Measurements from ENCODE around the gene CACNB4.

Gene CACNB4

DNA sequence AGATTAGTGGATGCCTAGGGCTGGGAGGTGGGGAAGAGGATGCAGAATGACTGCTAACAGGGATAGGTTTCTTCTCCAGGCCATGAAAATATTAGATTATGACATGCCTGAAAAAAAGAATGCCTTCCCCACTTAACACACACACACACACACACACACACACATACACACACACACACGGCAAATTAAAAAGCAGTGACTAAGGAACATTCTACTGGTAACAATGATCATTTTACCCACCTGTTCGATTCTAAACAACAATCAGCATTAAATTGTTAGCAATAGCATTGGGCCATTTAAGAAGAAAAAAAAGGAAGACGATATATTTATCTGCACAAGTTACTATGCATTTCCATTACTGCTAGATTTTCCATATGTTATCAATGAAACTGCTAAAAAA, 10.8 kb downstream of the CACNB4 start:
- no peak for FAIRE-seq

DNA sequence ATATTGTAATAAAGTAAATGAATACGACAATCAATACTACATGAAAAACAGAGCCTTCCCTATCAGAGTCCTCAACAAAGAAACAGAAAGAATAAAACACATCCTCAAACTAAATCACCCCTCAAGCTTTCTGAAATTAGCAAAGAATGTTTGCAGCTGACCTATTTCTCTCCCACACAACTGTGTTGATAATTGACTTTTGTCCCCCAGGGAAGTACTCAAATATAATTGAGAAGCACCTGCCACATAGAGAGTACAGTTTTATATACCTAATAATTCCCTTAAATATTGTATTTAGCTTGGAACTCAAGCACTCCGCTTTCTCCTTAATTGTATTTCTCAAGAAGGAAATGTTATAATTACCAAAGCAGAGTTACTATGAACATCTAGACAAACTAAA, 12.6 kb downstream of the CACNB4 start:
- no peak for FAIRE-seq

DNA sequence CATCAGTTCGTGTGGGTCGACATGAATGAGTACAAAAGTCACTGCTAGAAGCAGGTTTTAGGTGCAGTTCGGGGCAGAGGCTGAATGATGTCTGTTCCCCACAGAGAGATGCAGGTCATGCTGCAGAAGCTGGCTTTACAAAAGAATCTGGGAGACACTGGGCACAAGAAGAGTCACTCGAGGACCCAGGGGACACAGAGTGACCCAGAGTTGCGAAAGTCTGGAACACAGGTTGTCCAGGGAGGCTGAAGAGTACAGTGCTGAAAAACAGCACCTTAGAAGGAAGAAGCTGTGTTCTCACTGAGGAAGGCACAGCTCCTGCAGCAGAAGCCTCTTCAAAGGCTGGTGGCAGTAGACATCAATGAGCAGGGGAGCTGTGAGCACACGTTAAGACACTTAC, 14.8 kb downstream of the CACNB4 start:
- no peak for FAIRE-seq

DNA sequence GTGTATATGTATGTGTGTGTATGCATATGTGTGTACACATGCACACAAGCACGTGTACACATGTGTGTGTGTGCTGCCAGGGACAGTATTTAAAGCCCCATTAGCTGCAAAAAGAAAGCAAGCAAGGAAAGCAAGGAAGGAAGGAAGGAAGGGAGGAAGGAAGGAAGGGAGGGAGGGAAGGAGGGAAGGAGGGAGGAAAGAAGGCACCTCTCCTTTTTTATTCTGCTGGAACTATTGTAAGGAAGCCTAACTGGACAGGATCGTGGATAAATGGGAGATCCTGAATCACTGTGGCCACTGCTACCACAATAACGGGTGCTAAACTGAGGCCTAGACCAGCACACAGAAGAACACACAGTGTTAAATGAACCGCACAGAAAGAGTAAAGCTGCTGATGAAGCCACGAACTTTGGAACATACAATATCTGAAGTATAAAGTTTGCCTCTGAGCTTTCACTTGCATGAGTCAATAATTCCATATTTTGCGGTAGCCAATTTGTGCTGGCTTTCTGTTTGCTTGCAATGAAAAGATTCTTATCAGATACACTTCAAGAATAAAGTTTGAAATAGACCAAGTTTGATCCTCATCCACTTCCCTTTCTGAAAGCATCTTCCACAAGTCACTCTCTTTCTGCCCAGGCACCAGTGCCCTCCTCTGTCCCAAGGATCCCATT, 15.5 kb downstream of the CACNB4 start:
- FAIRE-seq = no peak

DNA sequence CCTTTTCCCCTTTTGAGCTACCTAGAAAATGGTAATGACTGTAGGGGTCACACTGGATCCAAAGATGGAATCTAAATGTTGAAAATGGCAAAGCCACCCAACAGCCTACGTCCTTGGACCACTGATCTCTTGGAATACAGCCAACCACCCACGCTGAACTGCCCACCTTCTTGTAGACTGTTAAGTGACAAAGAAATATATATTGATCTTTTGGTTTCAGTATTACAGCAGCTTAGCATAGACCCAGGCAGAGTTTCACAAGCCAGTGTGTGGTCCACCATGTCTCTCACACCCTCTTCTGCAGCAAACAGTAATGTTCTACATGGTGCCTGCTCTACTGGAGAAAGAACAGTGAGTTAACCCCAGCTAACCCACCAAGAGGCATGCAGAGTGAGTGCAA, 20.2 kb downstream of the CACNB4 start:
- no peak for FAIRE-seq

DNA sequence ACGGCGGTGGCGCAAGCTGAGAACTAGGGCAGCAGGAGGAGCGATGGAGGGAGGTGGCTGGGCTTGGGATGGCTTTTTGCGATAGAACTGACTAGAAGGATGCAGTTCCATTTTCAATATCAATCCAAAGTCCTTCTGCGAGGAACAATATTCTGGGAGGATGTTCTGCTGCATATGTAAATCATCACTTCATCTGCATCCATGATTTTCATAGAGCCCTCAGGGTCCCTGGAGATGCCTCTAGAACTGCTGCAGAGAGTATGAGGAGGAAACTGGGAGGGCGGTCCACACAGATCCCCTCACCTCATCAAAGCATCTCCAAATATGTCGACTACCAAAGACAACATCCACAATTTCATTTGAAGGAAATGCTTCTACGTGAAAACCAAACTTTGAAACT, 20.8 kb downstream of the CACNB4 start:
- FAIRE-seq = no peak

DNA sequence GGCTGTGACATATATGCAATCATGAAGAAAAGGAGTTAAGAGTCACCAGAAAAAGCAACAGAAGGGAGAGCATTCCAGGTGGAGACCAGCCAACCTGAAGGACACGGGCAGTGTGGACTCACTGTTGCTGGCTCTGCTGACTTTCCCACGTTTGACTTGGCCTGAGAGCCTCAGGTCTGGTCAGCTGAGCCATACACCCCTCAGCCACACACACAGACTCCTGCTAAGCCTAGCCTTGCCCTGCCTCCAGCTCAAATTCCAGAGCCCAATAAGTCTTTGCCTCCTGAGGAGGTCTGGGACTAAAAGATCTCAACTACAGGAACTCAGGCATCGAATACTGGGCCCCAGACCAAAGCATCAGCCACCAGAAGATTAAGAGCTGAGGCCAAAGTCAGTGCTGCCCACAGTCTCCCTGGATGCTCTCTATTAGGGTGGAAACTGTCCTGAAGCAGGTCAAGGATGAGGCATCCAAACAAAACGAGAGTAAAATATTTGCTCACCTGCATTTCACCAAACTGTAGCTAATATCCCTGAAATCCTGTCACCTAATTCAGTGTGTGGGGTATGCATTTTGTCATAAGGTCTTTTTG, 23.3 kb downstream of the CACNB4 start:
- no peak for FAIRE-seq

DNA sequence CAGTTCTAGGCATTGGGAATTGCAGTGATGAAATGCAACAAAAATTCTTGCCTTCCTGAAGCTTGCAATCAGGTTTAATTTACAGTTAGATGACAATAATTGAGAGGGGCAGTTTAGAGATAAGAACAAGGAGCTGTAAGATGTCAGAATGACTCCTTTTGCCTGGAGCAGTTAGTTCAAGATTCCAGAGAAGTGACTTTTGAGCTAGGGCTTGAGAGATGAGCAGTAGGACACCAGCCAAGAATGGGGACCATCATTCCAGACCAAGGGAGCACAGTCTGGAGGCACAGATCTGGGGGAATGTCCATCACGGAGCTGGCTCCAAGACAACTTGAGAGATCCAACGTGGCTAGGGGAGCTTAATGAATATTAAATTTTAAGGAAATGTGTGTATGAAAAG, 26.8 kb downstream of the CACNB4 start:
- FAIRE-seq = no peak

DNA sequence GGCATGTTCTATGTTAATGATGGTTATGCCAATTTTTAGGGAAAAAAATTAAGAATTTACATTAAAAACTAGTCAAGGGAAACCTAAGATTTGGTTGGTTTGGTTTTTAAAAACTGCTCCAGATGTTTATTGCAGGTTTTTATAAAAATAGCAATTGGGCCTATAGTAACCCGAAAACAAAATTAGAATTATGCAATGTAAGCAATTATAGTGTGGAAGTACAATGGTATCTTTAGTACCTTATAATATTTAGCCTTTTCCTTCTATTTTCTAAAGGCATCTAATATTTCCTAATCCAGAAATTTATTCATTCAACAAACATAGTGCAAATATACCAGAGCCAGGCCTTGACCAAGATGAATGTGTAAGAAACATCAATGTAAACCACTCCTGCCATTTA, 27.3 kb downstream of the CACNB4 start:
- no peak for FAIRE-seq

DNA sequence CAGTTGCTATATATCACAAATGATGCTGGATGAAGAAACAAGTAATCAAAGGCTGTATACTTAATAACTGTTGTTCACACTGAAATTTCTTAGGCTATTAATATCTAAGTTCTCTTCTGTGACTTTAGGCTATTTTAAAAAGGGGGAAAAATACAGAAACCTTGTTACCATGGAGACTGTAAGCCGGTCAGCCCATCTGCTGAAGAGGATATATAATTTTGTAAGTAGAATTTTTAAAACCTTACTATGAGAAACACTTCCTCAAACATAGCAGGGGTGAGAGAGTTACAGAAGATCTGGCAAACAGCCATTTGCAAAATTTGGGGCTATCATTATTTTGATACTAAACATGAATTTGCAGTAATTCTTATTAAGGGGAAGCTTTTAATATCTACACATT, 27.8 kb downstream of the CACNB4 start:
- no peak for FAIRE-seq

DNA sequence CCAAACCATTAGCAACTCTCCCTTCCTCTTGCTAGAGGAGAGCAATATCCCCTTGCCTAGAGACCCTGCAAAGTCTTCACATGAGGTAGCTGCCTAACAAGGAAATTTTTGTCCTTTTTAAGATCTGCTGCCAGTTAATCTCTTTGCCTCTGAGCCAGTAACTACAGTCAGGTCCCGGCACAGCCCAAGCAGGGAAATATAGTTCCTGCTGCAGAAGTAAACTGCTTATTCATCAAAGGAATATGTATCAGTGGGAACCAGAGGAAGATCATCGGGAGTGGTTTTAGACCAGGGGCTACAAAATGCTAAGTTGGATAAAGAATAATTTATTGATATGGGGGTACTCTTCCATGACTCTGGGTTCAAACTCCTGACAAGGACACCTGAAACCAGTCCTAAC, 30.6 kb downstream of the CACNB4 start:
- no peak for FAIRE-seq

DNA sequence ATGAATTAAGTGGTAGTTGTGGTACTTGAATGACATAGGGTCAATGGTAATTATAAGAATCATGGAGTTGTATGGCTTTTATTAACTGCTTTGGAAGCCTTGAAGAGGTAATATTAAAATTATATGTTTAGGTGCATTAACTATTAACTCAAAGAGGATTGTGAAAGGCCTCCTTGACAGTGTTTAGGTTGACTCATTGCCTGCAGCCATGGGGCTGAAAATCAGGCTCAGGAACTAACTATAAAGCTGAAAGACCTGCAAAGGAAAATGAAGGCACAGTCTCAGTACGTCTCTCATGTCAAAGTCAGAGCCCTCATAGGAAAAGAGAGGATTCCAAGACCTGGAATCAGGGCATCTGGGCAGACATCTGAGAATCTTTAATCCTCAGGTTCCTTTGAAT, 31.0 kb downstream of the CACNB4 start:
- no peak for FAIRE-seq

DNA sequence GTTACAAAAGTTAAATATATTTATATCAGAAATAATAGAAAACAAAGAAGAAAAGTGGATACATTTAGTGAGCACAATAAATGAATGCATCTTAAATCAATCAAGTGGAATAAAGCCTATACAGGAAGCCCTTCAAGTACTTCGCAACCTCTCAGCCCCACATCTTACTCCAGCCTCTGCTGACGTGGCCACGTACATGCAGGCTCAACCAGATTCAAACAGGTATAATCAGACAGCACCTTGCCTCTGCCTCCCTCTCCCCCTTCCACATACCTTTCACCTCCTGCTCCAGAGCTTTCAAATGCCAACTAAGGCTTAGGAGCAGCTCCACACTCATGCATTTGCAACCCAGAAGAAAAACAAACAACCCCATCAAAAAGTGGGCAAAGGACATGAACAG, 32.9 kb downstream of the CACNB4 start:
- FAIRE-seq = no peak

DNA sequence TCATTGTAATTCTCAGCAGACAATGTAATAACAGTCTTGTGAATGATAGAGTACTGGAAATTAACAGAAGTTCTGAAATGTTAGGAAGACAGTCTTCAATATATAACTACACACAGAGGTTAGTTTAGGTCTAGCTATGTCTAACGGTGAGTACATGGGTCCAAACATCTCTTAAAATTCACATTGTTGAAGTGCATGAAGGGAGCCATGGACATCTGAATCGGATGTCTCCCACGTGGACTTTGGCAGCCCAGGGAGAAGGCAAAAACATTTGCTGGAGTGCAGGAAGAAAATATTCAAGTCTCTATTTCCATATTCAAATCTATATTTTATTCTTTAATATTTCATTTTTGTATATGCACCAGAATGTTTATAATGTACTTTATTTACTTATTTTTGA, 34.8 kb downstream of the CACNB4 start:
- FAIRE-seq = no peak

DNA sequence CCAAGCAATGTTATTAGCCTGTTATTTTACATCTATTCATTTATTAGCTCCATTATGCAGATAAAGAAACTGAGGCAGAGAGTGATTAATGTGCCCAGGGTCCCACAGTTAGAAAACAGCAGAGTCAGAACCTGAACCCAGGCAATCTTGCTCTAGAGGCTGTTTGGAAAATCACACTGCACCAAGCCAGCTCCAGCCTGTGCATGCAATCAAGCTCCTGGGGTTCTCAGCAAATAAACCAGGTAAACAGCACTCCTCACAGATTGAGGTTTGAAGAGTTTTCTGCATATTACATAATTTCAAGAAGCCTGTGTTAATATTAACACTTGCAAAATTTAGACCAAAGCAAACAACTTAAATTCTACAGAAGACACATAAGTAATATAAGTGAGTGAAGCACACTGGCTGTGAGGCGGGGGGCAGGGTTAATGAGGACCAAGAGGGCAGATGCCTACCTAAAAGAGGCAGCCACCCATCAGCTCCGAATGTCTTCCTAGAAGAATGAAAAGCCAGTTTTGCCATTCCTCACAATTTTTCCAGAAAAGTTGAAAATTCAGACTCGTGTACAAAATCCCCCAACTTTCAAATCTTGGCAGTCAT, 35.4 kb downstream of the CACNB4 start:
- no peak for FAIRE-seq

DNA sequence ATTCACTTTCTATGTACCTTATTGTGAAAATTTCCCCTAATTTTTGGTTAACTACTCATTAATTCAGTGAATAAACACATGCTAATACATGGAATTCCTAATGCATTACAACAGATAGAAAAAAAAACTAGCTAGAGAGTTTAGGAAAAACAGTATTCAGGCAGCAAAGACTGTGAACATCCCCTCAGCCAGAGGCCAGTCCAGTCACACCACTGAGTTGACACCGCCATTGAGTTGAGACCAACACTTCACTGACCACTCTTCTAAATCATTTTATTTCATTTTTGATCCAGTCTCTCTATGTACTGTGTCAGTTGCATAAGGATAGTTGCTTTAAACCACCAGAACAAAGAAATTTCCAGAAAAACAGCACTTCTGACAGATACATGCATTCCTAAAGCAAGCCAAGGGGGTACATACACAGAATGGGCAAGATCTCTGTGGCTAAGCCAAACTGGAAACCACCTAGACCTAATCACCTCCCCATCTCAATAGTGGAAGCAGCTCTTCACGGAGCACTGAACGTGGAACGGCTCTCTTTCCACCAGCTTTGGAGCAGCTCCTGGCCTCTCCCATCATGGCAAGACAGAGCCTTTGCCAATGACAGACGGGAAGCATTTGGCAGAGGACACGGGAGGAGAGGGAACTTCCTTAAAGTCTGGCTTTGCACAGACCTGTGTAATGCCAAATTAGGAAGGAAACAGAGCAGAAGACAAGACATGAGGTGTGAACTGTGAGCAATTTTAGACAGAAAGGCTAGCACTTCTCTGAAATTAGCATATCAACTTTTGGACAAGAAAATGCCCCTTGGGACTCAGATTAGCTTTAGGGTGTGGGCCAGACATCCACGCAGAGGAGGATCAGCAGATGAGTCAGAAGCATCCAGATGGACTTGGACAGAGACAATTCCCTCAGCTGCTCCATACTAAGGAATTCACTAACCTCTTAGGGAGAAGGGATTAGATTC, 36.4 kb downstream of the CACNB4 start:
- FAIRE-seq = no peak

DNA sequence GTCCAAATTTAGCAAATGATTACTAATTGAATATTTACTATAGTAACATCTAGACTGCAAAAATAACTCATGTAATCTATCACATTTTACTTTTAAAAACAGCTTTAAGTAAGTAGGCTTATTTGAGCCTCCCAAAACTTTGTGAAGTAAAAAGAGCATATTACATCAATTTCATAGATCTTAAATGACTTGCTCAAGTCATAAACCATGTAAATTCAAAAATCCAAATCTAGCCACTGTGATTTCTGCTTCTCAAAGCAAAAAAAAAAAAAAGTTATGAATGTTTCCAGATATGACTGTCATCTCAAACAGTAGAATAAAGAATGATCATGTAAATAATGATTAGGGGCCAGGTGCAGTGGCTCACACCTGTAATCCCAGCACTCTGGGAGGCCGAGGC, 37.5 kb downstream of the CACNB4 start:
- FAIRE-seq = no peak

DNA sequence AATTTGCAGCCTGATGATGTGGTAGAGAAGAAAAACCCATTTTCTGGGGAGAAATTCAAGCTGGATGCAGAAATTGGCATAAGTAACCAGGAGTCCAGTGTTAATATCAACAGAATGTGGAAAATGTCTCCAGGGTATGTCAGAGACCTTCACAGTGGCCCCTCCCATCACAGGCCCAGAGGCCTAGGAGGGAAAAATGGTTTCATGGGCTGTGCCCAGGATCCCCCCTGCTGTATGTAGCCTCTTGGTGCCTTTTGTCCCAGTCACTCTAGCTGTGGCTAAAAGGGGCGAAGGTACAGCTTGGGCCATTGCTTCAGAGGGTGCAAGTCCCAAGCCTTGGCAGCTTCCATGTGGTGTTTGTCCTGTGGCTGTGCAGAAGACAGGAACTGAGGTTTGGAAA, 40.2 kb downstream of the CACNB4 start:
- no peak for FAIRE-seq

DNA sequence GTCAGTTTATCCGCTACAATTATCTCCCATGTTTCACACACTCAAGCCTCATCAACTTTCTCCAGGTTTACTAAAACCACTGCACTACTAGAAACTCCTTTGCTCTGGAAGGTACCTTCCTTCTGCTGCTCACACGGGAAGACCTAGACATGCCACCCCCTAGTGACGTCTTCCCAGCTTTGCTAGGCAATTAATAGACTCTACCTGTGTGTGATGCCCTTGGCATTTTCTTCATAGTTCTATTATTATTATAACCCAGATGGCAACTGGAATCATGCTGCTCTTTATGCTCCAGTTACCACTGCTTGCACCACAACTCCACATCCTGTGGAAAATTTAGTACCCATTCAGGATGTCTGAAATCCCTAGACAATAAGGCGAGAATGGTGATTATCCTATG, 42.4 kb downstream of the CACNB4 start:
- no peak for FAIRE-seq

DNA sequence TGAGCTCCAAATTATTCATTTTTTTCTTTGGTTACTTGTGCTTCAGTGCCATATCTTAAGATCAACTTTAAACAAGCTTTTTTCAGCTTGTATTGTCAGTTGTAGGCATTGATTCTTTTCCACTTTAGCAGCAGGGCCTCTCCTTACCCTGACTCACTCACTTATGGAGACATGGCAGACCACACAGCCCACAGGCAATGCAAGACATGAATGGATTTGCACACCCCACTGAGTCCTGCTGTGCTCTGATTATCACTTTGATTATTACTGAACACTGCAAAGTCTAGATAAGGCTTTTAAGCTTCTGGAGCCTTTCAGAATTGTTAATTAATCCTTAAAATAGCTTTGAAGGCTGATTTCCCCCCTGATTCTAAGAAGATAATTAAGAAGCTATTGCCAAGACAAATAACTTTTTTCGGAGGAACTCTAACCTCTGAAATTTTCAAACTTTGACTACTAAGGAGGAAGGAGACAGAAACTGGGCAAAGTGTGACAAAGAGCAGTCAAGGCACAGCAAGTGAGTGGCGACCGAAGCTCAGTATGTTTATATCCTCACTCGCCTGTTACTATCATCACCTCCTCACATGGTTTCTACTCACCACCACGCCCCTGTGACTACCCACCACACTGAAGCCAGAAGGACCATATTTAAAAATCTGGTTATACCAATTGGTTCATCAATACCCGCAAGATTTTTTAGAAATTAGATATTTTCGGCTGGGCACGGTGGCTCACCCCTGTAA, 43.3 kb downstream of the CACNB4 start:
- FAIRE-seq = no peak

DNA sequence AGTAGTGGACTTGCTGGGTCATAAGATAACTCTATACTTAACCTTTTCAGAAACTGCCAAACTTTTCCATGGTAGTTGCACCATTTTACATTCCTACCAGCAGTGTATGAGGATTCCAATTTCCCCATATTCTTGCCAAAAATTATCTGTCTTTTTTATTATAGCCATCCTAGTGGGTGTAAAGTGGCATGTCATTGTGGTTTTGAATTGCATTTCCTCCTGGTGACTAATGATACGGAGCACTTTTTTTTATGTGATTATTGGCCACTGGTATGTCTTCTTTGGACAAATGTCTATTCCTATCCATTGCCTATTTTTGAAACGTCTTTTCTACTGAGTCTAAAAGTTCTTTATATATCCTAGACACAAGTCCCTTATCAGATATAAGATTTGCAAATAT, 44.3 kb downstream of the CACNB4 start:
- no peak for FAIRE-seq

DNA sequence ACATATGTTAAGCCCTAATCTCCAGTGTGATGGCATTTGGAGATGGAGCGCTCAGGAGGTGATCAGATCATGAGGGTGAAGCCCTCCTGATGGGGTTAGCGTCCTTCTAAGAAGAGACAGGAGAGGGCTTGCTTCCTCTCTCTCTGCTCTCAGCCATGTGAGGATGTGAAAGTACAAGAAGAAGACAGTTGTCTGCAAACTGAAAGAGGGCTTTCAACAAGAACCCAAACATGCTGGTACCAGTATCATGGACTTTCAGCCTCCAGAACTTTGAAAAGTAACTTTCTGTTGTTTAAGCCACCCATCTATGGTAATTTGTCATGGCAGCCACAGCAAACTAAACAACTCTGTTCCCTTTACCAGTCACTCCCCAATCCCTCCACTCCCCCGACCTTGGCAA, 47.4 kb downstream of the CACNB4 start:
- FAIRE-seq = no peak

DNA sequence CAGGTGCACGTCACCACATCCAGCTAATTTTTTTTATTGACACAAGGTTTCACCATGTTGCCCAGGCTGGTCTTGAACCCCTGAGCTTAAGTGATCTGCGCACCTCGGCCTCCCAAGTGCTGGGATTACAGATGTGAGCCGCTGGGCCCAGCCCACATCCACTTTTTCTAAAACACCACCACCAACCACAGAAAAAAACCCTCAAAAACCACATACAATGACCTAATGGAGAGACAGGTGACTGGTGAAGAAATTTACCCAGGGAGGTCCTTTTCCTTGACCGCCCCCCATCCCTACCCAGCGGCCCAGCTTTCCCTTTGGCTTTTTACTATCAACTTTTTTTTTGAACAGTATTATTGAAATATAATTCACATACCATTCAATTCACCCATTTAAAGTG, 47.9 kb downstream of the CACNB4 start:
- FAIRE-seq = no peak
